DMS153 treated with DMSO at 0.1 percent for 48 hours (cell line): ENCODE data around the gene GRM7.

ENCODE experiments used
- DNase-seq: peaks from one replicate; lab custom pipeline; 2025; ENCODE audit not compliant: unreplicated experiment; lab: John Stamatoyannopoulos, UW

Gene GRM7

GRCh38 chr3:7696320-7696719 is 835.4 kb downstream of the GRM7 start:
- DNase-seq, result no peak

GRCh38 chr3:7697548-7697947 is 836.6 kb downstream of the GRM7 start:
- DNase-seq, result no peak

- DNase-seq, result no peak
Observed at GRCh38 chr3:7700539-7700938, 839.6 kb downstream of the GRM7 start.

GRCh38 chr3:7700977-7701376 is 840.1 kb downstream of the GRM7 start:
- DNase-seq, result no peak

GRCh38 chr3:7707187-7707586 is 846.3 kb downstream of the GRM7 start:
- DNase-seq, result no peak

- DNase-seq, result no peak
Observed at GRCh38 chr3:7709376-7710082, 848.6 kb downstream of the GRM7 start.

GRCh38 chr3:7710284-7710683 is 849.4 kb downstream of the GRM7 start:
- DNase-seq, result no peak

- DNase-seq, result no peak
Observed at GRCh38 chr3:7713724-7714123, 852.8 kb downstream of the GRM7 start.

GRCh38 chr3:7720649-7721297 is 859.9 kb downstream of the GRM7 start:
- no peak for DNase-seq

- DNase-seq, result no peak
Observed at GRCh38 chr3:7721869-7722268, 861.0 kb downstream of the GRM7 start.

- DNase-seq, result no peak
Observed at GRCh38 chr3:7728566-7729519, 867.9 kb downstream of the GRM7 start.

- DNase-seq, result no peak
Observed at GRCh38 chr3:7733933-7734332, 873.0 kb downstream of the GRM7 start.

- no peak for DNase-seq
Observed at GRCh38 chr3:7734456-7734855, 873.5 kb downstream of the GRM7 start.

GRCh38 chr3:7737263-7737662 is 876.3 kb downstream of the GRM7 start:
- DNase-seq, result no peak

- DNase-seq, result no peak
Observed at GRCh38 chr3:7739754-7740153, 878.8 kb downstream of the GRM7 start.

- no peak for DNase-seq
Observed at GRCh38 chr3:7740458-7740857, 879.5 kb downstream of the GRM7 start.

GRCh38 chr3:7744850-7745249 is 883.9 kb downstream of the GRM7 start:
- DNase-seq, result no peak

GRCh38 chr3:7745711-7746110 is 884.8 kb downstream of the GRM7 start:
- no peak for DNase-seq

- no peak for DNase-seq
Observed at GRCh38 chr3:7749931-7750695, 889.2 kb downstream of the GRM7 start.

- no peak for DNase-seq
Observed at GRCh38 chr3:7752005-7752404, 891.1 kb downstream of the GRM7 start.
